Adipocyte (in vitro differentiated cells): ENCODE results near the gene MAZ.

ENCODE experiments used
- DNase-seq: peaks from one replicate; pipeline ENCODE4 v3.0.0-alpha.2; 2015; ENCODE audit warnings: low read depth
- H3K27me3 ChIP-seq: replicated peaks from 2 replicates; pipeline ENCODE4 v1.7.0; 2013; ENCODE audit warnings: mild to moderate bottlenecking, low read length, moderate library complexity; ENCODE audit not compliant: control insufficient read depth, insufficient read depth
- H3K36me3 ChIP-seq: 2 replicates; pipeline ENCODE4 v1.7.0; 2013; ENCODE audit warnings: low read length, mild to moderate bottlenecking, moderate library complexity; ENCODE audit not compliant: control insufficient read depth, insufficient read depth, severe bottlenecking
- H3K4me1 ChIP-seq: 2 replicates; pipeline ENCODE4 v1.7.0; 2013; ENCODE audit warnings: mild to moderate bottlenecking, low read length, moderate library complexity; ENCODE audit not compliant: control insufficient read depth, insufficient read depth
- H3K4me3 ChIP-seq: 2 replicates; pipeline ENCODE4 v1.7.0; 2013; ENCODE audit warnings: mild to moderate bottlenecking, low read length, moderate library complexity
- H3K9ac ChIP-seq: 2 replicates; pipeline ENCODE4 v1.7.0; 2013; ENCODE audit warnings: mild to moderate bottlenecking, low read length, moderate library complexity
- H3K9me3 ChIP-seq: 2 replicates; pipeline ENCODE4 v1.7.0; 2013; ENCODE audit warnings: mild to moderate bottlenecking, low read length, moderate library complexity; ENCODE audit not compliant: control insufficient read depth

Gene MAZ

DNA sequence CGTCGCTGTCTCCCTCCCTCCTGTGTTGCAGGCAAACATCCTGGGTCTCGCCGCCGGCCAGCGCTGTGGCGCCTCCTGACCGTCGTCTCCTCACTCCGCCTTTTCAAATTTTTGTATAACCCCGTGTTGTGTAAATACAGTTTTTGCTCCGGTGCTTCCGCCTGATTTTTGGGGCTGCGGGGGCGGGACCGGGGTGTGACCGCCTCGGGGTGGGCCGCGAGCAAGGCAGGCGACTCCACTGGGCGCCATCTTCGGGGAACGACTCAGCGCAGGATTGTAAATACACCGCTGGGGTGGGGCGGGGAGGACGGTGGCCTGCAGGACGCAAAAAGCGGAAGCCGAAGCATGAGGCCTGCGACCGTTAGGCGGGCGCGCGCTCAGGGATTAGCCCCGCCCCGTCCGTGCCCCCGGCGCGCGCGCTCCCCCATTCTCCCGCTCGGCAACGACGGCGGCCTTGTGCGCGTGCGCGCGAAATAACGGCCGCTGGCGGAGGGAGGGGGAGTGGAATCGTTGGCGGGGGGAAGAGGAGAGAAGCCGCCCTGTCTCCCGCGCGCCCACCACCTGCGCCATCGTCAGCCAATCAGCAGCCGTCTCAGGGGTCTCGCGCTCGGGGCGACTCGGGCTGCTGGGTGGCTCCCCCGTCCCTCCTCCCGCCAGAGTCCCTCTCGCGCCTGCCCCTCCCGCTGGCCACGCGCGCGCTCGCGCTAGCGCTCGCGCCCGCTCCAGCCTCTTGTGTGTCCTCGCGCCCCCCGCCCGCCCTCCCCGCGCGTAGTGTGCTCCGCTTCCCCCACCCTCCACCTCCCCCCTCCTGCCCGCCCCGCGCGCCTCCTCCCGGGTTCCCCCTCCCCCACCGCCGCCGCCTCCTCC lies 864 bp upstream of the MAZ start:
- Histone ChIP-seq H3K27me3 (no peaks in the 10 kb centered on the region), H3K36me3 (peaks cover 12% of the 10 kb centered on the region), H3K4me1 (peaks cover 23% of the 10 kb centered on the region), H3K9me3 (no peaks in the 10 kb centered on the region), H3K9ac (peak overlapping the region; percentile 98), H3K4me3 (peak overlapping the region; percentile 91)
- peak; percentile 99 for DNase-seq

DNA sequence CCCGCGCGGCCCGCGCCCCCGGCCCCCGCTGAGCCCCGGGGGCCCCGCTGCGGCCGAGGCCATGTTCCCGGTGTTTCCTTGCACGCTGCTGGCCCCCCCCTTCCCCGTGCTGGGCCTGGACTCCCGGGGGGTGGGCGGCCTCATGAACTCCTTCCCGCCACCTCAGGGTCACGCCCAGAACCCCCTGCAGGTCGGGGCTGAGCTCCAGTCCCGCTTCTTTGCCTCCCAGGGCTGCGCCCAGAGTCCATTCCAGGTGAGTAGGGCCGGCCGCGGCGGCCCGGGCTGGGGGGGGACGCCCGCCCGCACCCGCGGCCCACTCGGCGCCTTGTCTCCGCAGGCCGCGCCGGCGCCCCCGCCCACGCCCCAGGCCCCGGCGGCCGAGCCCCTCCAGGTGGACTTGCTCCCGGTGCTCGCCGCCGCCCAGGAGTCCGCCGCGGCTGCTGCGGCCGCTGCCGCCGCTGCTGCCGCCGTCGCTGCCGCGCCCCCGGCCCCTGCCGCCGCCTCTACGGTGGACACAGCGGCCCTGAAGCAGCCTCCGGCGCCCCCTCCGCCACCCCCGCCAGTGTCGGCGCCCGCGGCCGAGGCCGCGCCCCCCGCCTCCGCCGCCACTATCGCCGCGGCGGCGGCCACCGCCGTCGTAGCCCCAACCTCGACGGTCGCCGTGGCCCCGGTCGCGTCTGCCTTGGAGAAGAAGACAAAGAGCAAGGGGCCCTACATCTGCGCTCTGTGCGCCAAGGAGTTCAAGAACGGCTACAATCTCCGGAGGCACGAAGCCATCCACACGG lies 504 bp downstream of the MAZ start:
- Histone ChIP-seq H3K27me3 (no peaks in the 10 kb centered on the region), H3K9me3 (no peaks in the 10 kb centered on the region), H3K9ac (peak overlapping the region; percentile 89), H3K36me3 (peaks cover 15% of the 10 kb centered on the region), H3K4me3 (peak overlapping the region; percentile 85), H3K4me1 (peaks cover 29% of the 10 kb centered on the region)
- peak; percentile 37 for DNase-seq

DNA sequence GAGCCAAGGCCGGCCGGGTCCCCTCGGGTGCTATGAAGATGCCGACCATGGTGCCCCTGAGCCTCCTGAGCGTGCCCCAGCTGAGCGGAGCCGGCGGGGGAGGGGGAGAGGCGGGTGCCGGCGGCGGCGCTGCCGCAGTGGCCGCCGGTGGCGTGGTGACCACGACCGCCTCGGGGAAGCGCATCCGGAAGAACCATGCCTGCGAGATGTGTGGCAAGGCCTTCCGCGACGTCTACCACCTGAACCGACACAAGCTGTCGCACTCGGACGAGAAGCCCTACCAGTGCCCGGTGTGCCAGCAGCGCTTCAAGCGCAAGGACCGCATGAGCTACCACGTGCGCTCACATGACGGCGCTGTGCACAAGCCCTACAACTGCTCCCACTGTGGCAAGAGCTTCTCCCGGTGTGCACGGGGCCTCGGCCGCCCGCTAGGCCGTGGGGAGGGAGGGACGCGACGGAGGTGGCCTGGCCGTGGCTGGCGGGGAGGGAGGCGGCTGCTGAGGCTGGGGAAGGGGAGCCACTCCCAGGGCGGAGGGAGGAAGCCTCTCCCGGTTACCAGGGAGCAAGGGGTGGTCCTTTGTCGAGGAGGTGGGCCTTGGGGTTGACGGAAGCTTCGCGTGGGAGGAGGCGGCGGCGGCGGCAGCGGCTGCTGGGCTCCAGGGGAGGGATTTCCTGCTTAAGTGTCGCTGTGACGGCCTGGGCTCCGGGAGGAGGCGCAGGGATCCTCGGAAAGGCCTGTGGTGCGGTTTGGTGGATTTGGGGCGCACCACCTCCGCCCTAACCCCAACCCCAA lies 1.3 kb downstream of the MAZ start:
- Histone ChIP-seq H3K4me1 (peaks cover 31% of the 10 kb centered on the region), H3K27me3 (no peaks in the 10 kb centered on the region), H3K4me3 (peak overlapping the region; percentile 85), H3K36me3 (peaks cover 15% of the 10 kb centered on the region), H3K9ac (peak overlapping the region; percentile 89), H3K9me3 (no peaks in the 10 kb centered on the region)
- peak; percentile 93 for DNase-seq

DNA sequence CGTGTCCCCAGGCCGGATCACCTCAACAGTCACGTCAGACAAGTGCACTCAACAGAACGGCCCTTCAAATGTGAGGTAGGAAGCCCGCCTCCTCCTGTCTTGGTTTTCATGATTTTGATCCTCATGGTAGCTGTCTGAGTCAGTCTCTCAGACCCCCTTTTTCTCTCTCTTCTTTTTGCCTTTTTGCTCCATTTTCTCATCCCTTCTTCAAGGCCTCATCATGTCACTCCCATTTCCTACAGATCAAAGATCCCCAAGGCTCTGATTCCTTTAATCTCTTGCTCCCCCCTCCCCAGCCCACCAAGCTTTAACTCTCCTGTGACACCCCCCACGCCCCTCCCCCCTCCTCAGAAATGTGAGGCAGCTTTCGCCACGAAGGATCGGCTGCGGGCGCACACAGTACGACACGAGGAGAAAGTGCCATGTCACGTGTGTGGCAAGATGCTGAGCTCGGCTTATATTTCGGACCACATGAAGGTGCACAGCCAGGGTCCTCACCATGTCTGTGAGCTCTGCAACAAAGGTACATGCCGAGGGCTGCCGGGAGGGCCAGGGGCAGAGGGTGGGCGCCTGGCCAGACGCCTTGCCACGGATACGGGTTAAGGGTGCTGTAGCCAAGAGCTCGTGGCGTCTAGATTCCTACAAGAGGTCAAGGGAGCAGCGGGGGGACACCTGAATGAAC lies 2.0 kb downstream of the MAZ start:
- Histone ChIP-seq H3K9me3 (no peaks in the 10 kb centered on the region), H3K9ac (peak overlapping the region; percentile 89), H3K36me3 (peaks cover 15% of the 10 kb centered on the region), H3K4me3 (peak overlapping the region; percentile 85), H3K27me3 (no peaks in the 10 kb centered on the region), H3K4me1 (peaks cover 31% of the 10 kb centered on the region)
- DNase-seq = no peak

DNA sequence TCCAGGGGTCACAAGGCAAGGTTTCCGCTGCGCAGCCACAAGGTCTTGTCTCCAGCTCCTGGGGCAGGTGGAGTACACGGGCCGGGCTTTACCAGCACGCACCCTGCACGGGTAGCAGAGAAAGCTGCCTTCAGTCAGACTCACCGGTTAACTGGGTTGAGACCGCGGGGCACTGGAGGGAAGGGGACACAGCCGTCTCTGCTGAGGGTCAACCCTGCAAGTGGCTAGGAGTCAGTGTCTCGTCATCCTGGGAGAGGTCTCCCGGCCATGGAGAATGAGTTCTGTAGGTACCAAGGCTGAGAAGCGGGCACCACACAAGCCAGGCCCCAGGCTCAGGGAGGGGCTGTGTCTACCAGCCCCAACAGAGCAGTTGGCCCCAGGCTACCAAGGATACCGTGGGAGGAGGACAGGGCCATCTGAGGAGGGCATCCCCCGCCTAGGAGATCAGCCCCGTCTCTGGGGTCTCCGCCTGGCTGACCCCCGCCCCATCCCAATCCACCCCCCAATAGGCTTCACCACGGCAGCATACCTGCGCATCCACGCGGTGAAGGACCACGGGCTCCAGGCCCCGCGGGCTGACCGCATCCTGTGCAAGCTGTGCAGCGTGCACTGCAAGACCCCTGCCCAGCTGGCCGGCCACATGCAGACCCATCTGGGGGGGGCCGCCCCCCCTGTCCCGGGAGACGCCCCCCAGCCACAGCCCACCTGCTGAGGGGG lies 2.9 kb downstream of the MAZ start:
- peak overlapping the region; percentile 85 for H3K4me3 ChIP-seq
- peak overlapping the region; percentile 89 for H3K9ac ChIP-seq
- no peak for DNase-seq
- H3K27me3 ChIP-seq = no peaks in the 10 kb centered on the region
- H3K9me3 ChIP-seq = no peaks in the 10 kb centered on the region
- peaks cover 15% of the 10 kb centered on the region for H3K36me3 ChIP-seq
- peaks cover 29% of the 10 kb centered on the region for H3K4me1 ChIP-seq

DNA sequence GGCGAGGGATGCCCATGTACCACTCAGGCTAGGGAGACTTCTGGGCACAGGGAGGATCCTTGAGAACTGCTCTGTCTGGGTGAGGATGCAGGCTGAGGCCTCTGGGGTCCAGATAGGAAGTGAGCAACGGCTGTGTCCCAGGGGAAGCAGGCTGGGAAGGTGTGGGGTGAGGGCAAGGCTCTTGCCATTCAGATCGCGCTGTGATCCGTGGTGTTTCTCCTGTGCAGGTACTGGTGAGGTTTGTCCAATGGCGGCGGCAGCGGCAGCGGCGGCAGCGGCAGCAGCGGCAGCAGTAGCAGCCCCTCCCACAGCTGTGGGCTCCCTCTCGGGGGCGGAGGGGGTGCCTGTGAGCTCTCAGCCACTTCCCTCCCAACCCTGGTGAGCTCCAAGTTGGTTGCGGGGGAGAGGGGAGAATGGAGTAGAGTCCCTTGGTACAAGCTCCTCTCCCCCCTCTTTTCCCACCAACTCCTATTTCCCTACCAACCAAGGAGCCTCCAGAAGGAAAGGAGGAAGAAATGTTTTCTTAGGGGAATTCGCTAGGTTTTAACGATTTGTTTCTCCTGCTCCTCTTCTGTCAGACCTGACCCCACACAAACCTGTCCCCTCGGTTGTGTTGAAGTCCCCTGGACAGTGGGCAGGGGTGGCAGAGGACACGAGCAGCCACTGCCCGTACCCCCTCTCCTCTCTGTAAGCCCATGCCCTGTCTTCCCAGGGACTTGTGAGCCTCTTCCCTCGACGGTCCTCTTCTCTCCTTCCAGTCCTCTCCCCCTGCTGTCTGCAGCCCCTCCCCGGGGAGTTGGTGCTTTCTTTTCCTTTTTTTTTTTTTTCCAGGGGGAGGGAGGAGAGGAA lies 3.7 kb downstream of the MAZ start:
- Histone ChIP-seq H3K4me1 (peaks cover 24% of the 10 kb centered on the region), H3K9me3 (no peaks in the 10 kb centered on the region), H3K36me3 (peaks cover 15% of the 10 kb centered on the region), H3K27me3 (no peaks in the 10 kb centered on the region), H3K9ac (peak overlapping the region; percentile 59), H3K4me3 (peak overlapping the region; percentile 17)
- no peak for DNase-seq

DNA sequence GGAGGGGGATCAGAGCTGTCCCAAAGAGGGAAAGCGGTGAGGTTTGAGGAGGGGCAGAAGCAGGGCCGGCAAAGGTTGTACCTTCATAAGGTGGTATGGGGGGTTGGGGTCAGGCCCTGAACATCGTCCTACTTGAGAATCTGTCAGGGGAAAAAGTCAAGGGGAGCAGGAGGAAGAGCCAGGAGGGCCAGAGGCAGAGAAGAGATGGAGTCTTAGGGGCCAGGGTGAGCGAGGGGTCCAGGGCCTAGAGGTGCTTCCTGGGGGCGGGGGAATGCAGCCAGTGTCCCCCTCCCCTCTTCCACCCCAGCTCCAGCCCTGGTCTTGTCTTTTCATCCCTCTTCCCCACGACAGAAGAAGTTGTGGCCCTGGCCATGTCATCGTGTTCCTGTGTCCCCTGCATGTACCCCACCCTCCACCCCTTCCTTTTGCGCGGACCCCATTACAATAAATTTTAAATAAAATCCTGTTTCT lies 4.4 kb downstream of the MAZ start:
- H3K4me1 ChIP-seq = peaks cover 27% of the 10 kb centered on the region
- H3K4me3 ChIP-seq = peak overlapping the region; percentile 17
- peak overlapping the region; percentile 59 for H3K9ac ChIP-seq
- H3K36me3 ChIP-seq = peaks cover 15% of the 10 kb centered on the region
- no peak for DNase-seq
- H3K27me3 ChIP-seq = no peaks in the 10 kb centered on the region
- no peaks in the 10 kb centered on the region for H3K9me3 ChIP-seq

DNA sequence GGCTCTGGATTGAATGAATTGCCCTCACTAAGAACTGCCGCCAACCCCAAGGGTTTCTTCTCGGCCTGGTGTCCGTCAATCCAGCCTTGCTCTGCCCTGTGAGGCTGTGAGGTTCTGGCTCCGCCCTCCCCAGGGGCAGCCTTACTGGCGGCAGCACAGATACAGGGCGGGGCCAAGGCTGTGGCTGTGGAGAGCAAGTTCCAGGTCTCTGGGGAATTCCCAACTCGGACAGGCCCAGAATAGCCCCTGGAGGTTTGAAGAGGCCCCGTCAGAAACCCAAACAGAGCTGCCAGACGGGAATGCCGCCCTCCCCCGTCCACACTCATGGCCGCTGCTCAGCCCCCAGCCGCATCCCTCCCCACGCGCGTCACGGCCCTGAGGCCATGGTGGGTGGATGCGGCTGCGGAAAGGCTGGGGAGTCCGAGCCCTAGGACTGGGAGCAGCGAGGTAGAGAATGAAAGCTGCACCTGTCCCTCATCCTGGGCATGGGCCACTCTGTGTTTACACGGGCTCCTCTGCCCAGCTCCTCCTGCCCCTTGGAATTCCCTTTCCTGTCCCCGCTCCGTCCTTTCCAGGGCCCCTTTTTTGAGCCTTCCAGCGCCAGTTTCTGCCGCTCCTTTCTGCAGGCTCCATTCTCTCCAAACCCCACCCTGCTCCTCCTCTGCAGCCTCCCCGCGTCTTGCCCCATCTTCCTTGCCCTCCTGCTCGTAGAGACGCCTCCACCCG lies 5.0 kb downstream of the MAZ start:
- Histone ChIP-seq H3K4me1 (peaks cover 27% of the 10 kb centered on the region), H3K36me3 (peaks cover 15% of the 10 kb centered on the region)

DNA sequence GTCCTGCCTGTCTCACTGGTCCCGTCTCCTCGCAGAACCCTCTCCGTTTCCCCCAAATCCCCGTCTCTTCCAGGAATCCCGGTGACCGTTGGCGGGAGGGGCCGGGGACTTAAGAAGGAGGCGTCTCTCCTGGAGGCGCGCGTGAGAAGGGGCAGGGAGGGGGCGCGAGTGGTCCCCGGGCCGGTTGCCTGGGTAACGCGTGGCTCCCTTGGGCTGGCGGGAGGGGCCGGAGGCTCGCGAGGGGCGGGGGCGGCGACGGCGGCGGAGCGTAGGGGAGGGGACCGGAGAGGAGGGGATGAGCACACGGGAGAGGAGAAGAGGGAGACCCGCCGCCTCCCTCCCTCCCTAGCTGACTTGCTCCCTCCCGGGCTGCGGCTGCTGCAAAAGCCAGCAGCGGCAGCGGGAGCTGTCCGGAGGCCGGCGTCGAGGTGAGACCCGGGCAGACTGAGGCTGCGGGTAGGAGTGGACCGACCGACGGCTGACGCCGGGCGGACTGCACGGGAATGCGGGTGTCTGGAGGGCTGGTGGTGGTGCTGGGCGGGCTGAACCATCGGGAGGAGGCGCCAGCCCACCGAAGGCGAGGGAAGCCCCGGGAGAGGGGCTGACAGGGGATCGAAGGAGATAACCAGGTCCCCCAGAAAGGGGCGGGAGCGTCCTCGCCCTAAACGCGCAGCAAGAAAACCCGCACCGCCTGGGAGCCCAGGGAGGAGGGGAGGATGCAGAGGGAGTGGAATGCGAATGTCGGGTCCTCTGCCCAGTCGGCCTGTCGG lies 5.8 kb downstream of the MAZ start, which contains the start of gene PRRT2:
Gene PRRT2, plus strand, starts transcription at position 298 of the 770 bp plus-strand sequence. CDS start 862 bp downstream, outside the sequence.
- peak within 1 kb of the TSS; percentile 82 for H3K4me3 ChIP-seq
- no peaks in the 10 kb centered on the region for H3K9me3 ChIP-seq
- H3K27me3 ChIP-seq = no peaks in the 10 kb centered on the region
- H3K9ac ChIP-seq = peak within 1 kb of the TSS; percentile 88
- H3K4me1 ChIP-seq = peaks cover 31% of the 10 kb centered on the region
- peak; percentile 81 for DNase-seq
- H3K36me3 ChIP-seq = peaks cover 15% of the 10 kb centered on the region

More for the DNA sequence above, 5.0 kb downstream of the MAZ start:
- Histone ChIP-seq H3K27me3 (no peaks in the 10 kb centered on the region), H3K4me3 (peak overlapping the region; percentile 82), H3K9me3 (no peaks in the 10 kb centered on the region), H3K9ac (peak overlapping the region; percentile 88)
- peak; percentile 98 for DNase-seq
